Activated T-helper 9 cell treated with anti-CD3 and anti-CD28 coated beads, Interleukin-2, amount 50 U/mL, for 16 hours (primary cell): Measurements from ENCODE around the gene SPEN.
A peak's percentile ranks its signal among the peaks of the same experiment; 100 is the strongest.

Experiments used
- DNase-seq: peaks from one replicate; pipeline ENCODE4 v3.0.0-alpha.2; 2020; ENCODE audit warnings: low read depth

SPEN gene

DNA sequence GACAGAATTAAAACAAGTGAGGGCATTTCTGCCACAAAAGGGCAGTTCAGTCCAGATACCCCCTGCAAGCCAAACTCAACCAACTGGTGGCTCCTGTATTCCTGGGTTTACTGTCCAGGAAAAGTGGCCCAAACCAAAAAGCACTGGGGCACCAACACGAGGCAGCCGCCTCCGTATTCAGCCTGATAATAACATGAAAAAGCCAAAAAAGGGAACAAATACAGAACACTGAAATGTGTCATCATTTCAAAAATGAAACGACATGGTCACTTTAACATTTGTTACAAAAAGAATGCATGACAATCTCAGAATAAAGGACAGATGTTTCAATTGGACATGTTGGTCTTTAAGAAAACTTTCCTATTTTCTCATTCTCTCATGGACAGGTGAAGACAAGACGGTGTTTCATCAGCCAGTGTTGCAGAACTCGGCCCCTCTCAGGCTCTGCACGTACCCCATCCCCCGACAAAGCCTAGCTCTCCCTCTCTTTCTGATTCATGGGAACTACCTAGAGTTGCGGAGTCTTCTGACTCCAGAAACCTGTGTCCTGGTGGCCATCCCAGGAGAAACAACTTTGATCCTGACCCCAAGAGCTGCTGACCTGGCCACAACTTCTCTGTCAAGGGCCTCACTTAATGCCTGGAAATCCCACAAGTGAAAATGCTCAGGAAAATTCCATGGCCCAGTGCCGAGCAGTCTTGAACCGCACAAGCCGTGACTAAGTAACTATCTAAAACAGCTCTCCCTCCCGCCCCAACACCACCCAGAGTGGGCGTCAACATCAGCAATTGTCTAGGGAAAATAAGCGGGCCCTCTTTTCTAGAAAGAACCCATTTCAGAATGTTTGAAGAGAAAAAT, 101.3 kb downstream of the SPEN start:
- peak; percentile 48 for DNase-seq

DNA sequence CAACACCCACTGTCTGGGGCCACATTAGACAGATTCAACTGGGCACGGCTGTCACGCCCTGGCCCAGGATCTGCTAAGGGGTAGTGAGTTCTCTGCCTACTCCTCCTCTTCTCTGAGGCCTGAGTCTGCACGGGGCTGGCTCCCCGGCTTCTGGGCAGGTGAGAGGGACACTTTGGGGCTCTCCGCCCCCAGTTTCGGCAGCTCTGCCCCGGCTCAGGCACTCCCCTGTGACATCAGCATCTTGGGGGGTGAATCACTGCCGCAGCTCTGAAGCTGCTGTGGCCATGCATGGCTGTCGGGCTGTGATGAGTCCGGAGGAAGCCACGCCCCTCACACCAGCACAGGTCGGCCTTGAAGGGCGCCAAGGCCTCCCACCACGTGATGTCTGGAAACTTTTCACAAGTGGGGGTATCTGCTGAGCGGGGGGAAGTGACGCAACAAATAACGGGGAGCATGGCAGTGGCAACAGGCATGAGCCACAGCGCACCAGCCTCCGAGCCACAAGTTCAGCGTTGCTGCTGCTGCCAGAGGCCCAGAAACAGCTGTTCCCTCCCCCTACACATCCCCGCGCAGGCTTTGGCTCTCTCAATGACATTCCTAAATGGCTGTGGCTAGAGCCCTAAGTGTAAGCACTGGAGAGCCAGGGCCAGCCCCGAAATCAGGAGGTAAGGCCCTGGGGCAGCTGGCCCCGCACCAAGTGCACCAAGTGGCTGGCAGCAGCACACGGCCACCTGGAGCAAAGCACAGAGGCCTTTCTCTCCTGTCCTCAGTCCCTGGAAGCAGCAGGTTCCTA, 102.1 kb downstream of the SPEN start:
- DNase-seq, result peak; percentile 87

DNA sequence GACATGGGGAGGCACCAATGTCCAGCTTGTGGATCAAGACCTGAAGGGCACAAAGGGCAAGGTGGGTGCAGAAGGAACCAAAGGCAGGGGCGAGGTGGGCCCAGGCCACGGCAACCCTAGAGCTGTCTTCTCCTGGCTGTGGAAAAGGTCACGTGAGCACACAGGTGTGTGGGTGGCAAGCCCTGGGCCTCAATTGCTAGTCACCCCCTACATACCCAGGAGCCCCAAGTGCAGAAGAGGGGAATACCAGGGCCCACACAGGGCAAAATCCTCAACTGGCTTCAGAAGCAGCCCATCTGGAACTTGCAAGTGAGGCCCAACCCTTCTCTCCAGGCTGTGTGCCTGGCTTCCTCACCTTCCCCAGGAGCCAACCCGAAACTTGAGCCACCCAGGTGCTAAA, 102.8 kb downstream of the SPEN start:
- peak; percentile 53 for DNase-seq

DNA sequence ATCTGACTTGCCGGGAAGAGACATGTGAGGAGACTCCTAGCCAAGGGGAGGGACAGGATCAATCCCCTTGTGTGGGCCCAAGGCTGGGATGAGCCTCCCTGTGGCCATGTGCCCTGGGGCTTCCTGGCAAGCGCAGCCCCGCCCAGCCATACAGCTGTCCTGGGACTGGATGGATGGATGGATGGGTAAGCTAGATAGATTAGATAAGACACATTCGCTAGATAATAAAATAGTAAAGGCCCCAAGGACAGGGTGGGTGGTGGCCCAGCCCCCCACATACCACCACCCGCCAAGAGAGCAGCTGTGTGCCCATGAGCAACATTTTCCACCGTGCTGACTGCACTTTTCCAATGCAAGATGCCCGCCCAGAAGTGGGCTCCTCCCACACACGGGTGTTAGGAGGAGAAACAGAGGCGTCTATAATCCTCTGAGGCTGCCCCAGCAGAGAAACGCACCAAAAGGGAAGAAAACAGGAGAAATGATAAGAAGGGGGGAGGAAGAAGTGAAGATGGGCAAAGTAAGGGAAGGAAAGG, 103.3 kb downstream of the SPEN start:
- DNase-seq, result peak; percentile 70

DNA sequence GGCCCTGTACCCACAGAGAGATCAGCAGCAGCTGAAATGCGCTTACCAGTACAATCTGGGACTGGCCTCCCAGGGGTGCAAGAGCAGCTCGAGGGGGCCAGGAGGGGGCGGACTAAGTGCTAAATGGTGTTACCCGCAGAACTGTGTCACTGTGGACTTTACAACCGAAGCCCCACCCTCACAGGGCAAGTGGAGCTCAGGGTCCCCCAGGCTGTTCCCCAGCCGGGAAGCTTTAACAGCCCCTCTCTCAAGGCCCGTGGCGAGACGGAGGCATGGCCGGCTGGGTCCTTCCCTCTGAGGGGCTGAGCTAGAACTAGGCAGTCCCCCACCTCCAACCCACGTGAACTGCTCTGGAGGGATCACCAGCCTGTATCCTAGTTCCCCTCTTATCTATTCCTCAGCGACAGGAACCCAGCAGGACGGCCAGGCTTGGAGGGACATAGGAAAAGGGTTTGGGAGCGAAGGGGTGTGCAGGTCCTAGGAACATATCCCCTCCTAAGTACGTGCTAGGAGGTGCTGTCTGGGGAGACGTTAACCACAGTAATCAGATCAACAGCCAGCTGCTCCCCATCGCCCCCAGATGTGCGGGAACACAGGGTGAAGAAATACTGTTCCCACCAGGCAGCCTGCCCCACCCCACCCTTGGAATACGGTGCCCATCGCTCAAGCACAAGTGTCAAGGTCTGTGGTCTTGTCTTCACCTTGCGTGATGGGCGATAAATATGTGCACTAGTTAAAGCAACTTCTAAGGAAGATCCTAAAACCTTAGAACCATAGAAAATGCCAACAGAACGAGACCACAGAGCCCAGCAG, 104.0 kb downstream of the SPEN start:
- DNase-seq, result peak; percentile 43

DNA sequence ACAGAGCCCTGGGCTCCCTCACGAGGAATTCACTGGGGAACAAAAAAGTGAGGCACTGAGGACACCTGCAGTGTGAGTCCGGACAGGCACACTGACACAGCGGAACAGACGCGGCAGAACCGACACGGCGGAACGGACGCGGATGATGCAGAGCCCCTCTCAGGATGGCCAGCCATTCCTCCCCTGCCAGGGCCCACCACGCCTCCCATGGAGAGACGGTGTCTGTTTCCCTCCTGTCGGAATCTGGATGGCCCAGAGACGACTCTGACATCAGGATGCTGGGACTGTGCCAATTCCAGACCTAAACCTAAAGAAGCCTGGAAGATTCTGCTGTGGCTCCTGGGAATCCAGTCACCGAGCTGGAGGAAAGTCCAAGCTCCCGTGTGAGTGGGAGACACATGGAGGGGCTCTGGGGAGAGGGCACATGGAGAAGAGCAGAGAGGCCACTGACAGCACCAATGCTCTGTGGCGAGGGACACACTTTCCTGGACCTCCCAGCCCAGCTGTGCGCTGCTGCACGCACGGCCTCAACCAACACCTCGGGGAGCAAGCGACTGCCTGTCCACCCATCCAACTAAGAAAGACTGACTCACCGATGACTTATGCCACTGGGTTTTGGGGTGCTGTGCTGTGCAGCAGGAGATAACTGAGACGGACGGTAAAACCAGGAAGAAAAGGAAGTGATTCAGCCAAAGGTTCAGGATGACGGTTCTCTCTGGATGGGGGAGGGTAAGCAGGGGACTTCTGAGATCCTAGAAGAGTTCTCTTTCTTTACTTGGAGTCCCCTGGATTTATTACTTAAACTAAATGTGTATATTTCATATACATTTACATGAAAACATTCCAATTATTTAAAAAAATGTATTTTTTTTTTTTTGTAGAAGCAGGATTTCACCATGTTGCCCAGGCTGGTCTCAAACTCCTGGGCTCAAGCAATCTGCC, 105.1 kb downstream of the SPEN start:
- DNase-seq, result no peak

DNA sequence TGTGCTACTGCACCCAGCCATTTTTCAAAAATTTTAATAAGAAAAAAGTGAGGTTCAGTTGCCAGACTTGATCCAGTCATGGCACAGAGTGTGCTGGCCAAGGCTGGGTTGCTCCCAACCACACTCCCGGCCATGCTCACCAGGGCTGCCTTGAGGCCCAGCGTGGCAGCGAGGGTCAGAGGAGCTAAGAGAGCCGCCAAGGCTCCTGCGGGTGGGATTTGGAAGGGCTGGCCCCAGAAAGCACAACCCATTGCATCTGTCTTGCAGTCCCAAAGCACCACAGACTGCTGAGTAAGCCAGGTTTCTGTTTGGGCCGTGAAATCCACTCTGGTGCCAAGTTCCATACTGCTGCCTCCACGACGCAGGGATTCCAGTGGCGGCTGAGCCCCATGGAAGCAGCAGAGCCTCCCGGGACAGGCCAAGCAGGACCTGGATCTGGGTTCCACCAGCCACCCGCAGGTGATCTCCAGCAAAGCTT, 105.8 kb downstream of the SPEN start:
- no peak for DNase-seq

DNA sequence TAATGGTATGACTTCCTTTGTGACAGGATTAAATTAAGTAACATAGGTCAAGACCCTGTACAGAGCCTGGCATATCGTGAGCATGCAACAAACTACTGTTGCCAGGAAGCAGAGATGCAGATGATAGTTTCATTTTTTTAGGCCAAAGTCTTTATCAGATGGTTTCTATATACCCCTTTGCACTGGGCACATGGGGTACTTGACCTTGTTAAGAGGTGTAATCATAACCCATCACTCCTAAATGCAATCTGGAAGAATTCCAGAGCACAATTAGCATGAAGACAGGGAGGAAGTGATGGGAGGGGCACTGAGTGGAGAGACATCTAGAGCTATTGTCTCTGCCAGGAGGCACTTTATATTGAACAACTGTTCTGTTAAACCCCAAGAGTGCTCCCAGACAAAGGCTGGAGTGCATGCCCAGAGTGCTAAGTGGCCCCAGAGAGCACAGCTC, 106.3 kb downstream of the SPEN start:
- no peak for DNase-seq

DNA sequence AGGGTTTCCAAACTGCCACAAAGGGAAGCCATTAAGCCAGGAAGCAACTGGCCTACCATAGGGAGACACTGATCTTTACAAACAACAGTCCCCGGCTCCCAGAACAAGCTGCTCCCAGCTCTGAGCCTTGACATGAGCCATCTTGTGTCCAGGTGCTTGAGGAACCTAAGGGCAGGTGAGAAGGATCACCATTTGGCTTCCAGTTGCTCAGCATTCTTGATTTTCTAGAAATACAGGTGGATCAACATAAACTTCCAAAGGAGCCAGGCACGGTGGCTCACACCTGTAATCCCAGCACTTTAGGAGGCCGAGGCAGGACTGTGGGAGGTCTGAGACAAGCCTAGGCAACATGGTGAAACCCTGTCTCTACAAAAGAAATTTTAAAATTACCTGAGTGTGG, 106.8 kb downstream of the SPEN start:
- DNase-seq, result no peak

DNA sequence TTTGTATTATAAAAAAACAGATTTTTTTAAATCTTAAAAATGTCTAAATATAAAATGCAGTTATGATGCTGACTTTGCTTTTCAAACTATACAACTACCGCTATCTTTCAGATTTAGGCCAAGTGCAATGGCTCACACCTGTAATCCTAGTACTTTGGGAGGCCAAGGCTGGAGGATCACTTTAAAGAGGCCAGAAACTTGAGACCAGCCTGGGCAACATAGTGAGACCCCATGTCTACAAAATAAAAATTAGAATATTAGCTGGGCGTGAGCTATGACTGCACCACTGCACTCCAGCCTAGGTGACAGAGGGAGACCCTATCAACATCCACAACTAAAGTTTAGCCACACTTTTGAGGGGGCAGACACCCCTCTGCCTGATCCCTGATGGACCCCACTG, 108.0 kb downstream of the SPEN start:
- no peak for DNase-seq

DNA sequence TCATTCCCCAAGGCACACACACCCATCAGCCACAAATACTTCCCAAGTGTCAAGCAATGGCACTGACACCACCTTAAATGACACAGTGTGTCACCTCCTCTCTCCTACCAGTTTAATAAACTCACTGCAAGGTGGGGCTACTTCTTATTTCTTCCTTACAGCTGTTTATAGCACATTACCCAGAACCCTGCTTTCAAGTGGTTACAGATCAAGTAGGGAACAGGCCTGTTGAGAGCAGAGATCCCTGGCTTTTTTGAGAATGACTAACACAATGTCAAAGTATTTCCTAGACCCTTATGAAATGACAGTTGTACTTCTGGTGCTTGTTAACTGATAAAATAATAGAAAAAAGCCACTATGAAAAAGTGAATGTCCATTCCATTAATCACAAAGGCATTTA, 108.6 kb downstream of the SPEN start:
- DNase-seq, result no peak

DNA sequence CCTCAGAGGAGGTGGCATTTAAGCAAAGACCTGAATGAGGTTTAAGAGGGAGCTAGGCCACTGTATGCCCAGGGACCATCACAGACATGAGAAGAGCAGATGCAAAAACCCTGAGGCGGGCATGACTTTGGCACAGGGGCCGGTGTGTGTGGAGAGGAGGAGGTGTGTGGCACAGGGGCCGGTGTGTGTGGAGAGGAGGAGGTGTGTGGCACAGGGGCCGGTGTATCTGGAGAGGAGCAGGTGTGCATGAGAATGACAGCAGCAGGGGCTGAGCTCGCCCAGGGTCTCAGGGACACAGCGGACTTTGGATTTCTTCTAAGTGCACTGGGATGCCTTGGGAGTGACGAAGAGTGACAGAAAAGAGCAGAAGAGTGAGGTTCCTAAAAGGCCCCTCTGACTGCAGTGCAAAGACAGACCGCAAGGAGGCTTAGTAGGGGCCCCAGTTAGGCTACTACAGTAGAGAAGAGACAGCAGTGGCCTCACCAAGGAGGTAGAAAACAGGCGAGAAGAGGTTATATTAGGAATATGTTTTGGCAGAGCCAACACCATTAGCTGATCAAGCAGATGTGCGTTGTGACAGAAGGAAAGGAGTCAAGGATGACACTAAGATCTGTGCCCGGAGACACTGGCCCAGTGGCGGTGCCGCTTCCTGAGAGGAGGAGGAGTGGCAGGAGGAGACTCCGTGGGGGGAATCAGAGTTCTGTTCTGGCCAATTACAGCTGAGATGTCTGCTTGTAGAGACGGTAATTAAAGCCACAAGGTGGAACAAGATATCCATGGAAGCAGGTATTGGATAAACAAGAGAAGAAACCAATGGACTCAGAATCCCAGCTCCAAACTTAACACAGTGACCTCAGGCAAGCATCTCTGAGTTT, 110.0 kb downstream of the SPEN start:
- DNase-seq, result no peak

DNA sequence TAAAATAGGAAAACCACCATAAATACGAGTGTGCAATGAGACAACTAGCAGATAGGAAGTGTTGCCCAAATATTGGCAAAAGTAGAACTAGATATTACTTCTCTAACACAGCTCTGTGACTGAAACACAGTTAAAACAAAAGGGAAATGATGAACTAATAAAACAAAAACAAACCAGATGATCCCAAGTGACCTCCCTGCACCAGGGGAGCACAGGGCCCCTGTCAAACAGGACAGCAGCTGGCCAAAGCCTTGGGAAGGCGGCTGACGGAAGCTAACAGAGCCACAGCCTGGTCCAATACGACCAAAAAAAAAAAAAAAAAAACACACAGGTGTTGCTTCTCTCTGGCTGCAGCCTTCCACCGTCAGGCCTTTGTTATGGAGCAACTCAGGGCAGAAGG, 110.6 kb downstream of the SPEN start:
- DNase-seq, result no peak

DNA sequence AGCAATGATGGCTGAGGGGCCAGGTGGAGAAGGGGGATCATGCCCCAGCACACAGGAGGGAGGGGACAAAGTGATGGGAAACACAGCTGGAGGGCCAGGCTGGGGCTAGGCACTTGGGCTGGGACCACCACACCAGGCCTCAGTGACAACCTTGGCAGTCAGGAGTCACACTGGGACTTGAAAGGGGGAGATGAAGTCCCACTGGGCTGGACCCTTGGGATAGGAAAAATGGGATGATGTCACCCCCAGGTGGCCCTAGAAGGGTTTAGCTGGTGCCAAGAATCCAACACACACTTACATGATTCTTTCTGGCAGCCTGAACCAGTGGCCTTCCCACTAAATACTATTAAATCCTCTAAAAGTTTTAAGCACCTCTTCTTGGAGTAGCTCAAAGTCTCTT, 111.3 kb downstream of the SPEN start:
- DNase-seq, result no peak

DNA sequence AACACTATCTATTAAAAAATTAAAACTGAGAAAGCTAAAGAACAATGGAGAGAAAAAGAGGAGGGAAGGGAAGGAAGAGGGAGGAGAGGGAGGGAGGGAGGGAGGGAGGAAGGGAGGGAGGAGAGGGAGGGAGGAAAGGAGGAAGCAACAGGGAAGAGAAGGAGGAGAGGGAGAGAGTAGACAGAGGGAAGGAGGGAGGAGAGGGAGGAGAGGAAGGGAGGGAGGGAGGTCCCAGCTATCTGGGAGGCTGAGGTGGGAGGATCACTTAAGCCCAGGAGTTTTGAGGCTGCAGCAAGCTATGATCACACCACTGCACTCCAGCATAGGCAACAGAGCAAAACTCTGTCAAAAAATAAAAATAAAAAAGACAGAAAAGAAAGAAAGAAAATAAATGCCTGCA, 111.9 kb downstream of the SPEN start:
- DNase-seq, result no peak

DNA sequence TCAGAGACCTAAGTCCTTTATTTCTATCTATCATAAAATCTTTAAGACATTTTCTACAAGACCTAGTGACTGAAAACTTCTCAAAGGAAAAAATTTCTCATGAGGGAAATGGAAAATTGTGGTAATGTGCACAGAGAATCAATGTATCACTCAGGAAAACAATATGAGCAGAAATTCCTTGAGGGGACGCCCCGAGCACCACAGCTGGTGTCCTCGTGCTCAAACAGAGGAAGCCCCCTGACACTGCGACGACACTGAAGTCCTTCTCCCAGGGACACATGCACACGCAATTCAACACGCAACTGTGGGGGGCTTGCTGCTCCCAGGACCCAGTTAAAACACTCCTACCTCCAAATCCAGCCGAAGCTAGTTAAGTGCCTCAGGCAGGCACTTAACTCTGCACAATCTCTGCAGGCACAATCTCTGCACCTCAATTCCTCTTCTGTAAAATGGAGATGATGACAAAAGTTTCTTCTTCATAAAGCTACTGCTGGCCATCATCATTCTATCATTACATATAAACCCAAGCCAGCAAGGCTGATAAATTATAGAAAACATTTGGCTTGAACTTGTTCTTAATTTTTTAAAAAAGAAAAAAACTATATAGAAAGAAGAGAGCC, 112.4 kb downstream of the SPEN start:
- DNase-seq, result no peak

DNA sequence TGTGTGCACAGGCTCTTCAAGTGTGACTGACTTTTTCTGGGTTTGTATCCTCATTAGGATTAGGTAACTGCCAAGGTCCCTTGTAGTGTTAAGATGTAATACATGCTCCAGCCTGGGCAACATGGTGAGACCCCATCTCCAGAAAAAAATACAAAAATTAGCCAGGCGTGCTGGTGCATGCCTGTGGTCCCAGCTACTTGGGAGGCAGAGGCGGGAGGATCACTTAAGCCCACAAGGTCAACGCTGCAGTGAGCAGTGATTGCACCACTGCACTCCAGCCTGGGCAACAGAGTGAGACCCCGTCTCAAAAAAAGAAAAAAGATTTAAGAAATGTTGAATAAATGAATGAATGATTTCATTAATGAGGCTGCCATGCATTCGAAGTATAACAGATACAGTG, 113.3 kb downstream of the SPEN start:
- DNase-seq, result no peak

DNA sequence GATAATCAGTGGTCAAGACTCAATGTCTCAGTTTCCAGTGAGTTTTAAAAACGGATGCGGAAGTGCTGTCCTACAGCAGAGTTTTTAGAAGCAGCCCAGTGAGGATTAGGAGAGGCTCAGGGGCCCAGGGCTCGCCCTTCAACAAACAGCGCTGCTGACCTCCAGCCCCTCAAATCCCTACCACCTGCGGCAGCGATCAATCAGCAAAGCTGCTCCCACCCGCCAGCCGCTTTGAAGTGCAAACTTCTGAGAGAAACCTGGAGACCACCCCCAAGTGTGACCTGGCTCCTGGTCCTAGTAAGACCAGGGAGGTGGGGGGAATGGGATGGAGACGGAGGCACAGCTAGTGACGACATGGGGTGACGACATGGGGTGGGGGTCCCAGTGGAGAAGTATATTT, 114.0 kb downstream of the SPEN start:
- no peak for DNase-seq

DNA sequence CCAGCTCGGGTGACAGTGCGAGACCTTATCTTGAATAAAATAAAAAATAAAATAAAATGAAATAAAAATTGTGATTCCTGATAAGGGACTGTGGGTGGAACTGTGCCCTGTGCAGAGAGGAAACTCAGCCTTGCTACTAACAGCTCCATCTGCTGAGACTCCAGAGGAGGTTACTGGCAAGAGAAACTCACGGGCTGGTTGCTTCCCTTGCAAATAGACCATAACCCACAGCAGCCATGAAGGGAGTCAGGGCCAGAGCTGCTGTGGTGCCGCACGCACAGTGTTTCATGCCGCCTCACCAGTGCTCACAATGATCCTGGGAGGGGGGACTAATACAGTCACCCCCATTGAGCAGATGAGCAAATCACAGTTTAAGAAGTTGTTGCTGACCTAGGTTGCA, 114.7 kb downstream of the SPEN start:
- DNase-seq, result no peak
